GOT3 (cell line): ENCODE measurements around the gene LHX4.

Experiments used
- DNase-seq: peaks from one replicate; lab custom pipeline; 2025; ENCODE audit warnings: mixed read lengths; lab: John Stamatoyannopoulos, UW

The LHX4 gene

DNA sequence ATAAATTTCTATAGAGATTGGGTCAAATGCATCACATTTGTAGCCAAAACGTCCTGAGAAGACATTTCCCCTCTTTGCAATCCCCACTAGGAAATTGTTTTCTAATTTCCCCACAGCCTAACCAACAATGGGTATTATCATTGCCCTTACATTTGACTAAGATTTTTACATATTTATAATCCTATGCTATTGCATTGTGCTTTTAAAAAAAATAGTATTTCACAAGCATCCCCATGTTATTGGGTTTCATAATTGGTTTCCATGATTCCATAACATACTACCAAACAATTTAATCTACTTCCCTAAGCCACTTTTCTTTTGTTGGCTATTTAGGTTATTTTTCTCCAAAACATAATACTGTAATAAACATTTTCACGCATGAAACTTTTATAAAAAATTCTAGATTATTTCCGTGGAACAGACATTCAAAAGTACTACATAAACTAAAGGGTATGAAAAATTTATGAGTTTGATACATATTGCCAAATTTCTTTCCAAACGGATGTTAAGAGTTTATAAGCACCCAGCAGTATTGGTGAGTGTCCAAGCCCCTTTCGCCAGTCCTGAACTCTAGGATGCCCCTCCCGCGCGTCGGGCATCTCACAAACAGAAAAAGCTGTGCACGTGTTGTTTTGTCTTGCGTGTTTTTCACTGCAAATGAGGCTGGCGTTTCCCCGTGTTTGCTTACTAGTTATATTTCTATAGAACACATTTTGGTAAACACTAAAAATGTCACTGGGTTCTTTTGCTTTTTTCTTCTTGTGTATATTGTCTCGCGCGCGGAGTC is 2.0 kb upstream of the LHX4 start:
- no peak for DNase-seq

DNA sequence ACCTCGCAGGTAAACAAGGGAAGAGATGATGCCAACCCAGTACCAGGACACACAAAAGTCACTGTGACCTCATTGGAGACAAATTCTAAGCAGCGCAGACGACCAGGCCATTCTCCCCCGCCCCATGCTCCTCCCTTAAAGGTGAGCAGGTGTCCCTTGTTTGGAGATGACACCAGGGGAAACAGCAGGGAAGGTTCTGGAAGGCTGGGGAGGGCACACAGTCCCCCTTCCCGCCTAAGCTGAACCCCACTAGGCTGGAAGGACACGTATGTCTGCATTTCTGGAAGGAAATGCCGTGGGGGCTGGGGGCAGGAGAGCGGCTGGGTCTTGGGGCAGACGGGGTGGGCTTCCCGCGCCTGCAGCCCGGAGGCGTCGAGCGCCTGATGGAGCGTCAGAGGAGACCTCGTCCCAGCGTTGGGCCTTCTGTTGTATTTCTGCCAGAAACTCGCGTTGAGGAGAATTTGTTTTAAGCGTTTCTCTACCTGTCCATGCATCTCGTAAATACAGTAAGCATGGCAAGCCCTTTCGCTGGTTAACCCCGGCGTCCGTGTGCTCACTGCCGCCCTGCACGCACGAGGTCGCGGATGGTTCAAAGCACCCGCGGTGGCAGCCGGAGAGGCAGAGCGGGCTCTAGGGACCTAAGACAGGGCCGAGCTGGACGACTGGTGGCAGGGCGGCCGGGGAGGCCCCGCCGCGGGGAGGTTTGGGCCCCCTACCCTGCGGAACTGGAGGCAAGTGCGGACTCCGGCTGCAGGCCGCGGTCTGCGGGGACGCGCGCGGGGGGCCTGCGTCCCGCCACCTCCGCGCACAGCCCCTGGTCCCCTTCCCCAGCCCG is 1.2 kb upstream of the LHX4 start:
- DNase-seq: no peak

DNA sequence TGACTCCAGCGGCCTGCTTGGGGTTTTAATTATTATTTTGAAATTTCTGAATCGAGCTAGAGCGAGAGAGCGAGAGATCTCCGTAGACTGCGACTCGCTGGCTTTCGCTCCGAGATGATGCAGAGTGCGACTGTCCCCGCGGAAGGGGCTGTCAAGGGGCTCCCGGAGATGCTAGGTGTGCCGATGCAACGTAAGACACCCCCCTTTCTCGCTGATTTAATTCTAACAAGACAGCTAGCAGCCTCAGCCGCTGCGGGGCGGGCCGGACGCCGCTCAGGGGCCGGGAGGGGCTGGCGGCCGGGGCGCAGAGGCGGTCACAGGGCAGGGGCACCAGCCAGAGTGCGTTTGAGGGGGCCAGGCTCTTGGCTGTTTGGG is 339 bp downstream of the LHX4 start:
- no peak for DNase-seq

DNA sequence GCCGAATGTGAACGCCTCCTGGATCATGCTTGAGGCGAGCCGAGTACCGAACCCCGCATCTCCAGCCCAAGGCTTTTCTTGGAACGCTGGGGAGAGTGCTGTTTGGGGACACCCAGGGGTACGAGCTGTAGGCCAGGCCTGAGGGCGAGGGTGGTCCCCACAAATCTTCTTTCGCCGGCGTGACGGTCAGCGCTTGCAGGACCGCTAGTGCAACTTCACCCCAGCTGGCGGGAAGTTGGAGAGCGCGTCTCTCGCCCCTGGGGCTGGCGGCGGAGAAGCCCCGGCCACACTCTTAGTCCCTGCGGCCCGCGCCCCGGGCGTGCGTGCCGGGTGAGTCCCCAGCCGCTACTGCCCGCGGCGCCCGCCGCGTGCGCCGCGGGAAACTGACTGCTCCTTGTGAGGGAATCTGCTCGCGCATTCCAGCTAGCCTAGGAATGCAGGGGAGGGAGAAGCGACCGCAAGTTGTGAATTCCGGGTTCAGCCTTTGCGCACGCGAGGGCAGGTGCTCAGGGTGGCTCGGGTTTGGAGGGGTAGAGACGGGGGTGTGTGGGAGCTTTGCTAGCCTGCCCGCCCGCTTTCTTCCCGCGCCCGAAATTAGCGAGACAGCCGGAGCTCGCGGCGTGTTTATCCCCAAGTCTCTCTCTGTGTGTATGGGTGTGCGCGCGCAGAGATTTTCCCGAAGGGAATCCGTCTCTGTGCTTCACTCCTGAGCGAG is 884 bp downstream of the LHX4 start:
- no peak for DNase-seq

DNA sequence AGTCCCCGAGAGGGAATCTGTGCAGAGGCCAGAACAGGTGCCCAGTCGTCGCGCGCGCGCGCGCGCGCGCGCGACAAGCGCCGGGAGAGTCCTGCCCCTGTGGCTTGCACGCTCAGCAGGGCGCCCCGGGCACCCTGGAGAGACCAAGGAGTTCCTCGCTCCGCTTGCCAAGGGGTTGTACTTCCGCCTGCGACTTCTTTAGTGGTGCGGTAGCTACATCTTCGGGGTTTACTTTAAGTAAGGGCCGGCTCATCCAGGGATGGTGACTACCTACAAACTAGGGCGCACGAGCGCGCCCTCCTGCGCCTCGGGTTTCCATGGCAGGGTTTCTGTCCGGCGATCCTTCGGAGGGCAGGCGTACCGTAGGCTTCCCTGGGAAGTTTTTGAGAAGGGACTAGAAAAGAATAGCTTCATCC is 1.4 kb downstream of the LHX4 start:
- no peak for DNase-seq

DNA sequence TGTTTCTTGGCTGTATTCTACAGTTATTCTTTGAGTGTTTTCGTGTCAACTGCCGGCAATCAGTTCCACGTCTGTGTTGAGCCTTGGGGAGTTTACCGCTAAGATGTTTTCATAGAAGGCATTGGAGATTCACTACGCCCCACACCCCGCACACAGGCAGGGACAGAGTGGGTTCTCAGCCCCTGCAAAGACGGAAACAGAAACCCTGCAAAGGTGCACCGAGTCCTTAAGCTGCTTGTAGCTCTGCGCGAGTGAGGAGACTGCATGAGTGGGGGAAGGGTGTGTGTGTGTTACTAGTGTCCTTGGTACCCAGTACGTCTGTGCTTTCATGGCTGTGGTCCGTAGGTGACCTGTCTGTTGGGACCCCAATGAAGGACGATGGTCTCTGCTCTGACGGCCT is 1.9 kb downstream of the LHX4 start:
- DNase-seq: no peak

DNA sequence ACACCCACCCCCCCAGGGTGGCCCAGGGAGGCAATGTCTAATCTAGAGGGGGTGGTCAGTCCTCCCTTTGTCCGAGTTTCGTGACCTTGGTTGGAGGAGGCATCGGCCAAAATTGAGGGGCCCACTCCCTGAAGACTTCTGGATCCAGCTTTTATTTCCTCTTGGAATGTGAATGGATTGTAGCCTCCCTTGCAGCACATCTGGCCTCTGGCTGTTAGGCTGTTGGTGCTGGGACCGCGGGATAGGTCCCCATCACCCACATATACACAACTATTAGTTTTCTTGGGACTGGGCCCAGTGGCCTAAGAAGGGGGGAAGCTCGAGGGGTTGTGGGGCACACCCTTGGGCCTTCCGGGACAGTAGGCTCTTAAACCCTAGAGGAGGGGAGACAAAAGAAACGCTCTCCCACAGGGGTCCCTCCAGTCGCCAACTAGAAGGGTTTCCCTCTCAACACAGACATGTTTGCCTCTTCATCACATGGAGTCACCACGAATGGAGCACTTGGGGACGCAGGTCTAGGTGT is 2.5 kb downstream of the LHX4 start:
- no peak for DNase-seq

DNA sequence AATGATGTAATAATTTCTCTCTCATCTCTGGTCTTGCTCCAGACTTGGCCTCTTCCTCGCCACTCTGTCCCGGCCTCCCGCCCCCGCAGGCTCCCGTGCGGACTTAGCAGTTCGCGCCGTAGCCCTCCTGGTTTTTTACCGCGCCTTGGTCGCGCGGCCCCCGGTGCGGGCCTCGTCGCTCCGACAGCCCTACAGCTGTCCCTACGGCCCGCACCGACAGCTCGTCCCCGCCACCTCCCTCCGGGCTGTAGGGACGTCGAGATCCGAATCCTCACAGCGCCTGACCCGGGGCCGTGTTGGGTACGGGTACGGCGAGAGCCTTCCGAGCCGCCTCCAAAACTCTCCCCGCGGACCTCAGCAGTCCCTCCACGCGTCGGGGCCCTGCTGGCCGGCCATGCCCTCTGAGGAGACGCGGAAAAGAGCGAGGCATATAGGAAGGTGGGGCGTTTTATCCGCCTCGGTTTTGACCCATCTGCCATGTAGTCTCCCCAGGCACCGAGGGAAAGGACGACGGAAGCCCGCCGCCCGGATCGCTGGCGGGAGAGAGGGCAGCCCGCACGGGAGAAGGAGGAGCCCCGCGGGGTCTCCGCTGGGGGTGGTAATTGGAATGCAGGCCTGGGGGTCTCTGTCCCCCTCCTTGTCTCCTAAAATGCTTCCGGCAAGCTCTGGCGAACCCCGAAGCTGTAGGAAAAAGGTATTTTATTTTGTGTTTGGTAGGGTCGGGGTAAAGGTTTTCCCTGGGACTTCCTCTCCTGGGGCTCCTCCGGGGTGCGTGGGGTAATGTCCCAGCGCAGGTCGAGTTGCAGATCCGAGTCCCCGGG is 3.3 kb downstream of the LHX4 start:
- DNase-seq: no peak

DNA sequence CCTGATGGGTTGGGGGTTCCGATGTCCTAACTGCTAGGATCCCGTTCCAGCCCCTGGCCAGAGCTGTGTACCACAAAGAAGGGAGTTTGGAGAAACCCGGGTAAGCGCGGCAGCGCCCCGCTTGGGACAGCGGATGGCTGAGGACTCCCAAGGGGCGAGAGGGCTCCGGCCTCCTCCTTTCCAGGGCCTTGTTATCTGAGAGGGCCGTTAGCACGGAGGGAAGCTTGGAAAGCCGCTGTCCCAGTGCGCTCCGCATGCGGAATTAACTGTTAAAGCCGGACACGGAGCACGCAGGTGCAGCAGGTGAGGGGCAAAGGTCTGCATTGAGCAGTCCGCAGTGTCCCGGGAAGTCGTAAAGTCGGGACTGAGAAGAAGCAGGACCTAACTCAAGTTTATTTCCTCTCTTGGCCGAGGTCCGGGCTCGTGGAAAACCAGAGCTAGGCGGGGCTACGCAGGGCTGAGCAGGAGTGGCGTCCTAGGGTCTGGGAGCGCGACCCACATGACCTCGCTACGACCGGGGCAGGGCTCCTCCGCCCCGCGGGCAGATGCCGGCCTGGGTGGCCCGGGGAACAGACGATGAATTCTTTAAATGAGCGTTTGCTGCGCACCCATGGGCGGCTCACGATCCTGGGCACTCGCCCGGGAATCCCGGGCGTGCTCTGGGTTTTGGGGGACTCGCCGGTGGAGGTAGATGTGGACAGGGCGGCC is 4.5 kb downstream of the LHX4 start:
- no peak for DNase-seq

DNA sequence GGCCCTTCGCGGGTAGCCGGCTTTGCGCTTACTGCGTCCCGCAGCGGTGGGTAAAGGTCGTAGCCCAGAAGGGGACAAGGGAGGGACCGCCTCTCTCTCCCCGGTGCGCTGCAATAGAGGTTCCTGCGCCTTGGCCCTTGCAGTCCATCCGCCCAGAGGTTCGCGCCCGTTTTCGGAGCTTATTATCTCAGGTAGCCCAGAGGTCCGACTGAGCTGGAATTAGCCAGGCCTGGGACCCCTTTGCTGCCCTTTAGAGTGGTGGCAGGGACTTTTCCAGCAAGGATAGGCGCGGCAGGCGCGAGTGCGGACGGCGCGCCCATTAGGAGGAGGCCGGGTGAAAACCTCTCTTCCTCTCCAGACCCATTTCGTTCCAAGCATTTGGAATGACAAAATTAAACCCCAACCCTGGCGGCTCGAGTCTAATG is 5.0 kb downstream of the LHX4 start:
- DNase-seq: no peak

DNA sequence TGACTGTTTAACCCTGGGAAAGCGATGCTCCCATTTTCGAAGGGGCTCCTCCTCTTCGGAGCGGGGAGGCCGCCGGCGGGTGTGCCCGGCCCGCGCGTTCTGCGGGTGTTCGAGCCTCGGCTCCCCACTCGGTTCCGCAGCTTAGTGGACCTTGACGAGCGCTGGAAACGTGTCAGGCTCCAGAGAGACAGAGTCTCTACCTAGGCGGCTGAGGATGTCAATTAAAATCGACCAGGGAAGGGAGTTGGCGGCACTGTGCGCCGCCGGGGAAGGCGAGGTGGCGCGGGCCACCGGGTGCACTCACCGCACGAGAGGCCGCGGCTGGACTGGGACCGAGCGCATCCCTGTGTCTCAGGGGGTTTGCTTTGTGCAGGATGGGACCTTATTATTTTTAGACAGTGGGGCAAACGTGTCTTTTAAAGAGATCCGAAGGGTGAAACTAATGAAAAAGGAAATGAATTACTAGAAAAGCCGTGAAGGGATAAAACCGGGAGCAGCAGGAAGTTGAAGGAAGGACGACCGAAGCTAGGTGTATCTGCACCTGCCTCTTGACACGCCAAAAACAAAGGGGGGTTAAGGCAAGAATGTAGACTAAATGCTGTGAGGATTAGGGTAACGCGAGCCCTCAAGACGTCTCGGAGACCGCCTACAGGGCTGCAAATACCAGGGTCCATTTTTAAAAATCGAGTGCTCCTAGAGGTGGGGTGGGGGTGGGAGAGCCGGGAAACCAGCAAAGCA is 5.6 kb downstream of the LHX4 start:
- DNase-seq: no peak

DNA sequence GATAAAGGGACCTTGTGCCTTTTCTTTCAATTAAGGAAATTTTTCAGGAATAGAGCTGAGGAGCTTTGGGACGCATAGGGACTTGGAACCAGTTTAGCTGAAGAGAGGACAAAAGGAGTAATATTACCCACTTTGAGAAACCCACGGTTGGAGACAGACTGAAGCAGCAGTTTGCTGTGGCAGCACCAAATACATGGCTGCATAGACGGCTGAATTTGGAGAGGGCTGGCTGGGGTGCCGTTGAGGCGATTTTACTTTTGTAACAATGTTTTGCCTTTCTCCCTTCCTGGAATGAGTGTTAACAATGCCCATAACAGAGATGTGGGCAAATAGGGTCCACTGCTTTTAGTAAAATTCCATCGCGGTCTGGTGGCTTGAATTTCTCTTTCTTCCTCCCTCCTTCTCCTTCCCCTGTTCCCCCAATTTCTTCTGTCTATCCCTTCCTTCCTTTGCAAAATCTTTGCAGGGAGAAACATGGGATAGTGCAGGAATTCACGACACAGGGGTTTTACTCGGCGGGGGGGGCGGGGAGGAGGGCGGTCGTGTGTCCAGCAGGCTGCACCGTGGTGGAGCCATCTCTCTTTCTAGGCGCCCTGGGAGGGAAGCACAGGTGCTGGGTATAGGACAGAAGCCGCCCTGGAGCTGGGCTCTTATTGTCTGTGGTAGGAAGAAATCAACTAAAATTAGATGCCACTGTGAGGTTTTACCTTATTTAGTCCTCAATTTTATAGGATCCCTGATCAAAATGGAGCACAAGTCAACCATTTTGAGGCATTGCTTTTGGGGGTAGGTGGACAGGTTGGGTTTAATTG is 6.8 kb downstream of the LHX4 start:
- DNase-seq: no peak

DNA sequence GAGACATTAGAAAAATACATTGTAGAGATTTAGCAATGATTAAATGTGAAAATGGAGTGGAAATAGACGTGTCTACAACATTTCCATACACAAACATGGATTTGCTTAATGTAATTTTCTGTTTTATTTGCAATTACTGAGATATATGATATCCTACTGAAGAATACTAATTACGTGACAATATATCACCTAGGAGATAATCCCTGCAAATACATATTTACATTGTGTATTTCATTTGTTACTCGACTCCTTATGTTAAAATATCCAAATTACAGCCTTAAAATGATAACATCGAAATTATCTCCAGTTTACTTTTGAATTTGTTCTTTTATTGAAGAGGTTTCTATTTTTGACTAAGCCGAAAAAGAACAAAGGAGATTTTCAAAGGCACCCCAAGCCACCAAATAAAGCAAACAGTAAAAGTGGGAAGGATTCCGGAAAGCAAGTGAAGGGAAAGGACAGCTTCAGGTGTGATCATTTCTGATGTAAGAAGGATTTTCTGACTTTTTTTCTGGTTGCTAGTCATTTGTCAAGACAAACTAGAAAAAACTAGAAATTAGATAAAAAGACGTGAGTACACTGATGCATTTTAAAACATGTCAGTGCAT is 7.9 kb downstream of the LHX4 start:
- DNase-seq: no peak

DNA sequence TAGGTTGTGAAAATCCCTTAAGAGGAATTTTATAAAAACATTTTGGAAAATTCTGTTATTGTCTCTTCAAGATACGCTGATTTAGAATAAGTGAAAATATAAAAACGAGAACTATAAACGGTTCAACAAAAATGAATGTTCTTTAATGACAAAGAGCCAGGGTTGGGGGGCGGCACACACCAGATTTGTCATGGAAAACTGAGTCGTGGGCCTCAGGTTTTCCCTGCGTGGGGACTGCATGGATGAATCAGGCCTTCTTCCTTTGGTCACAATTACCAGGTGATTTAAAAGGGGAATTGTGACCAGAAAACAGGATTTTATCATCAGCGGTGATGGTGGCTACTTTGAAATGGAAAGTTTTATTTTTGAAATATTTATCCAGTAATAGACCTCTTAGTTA is 8.6 kb downstream of the LHX4 start:
- no peak for DNase-seq

DNA sequence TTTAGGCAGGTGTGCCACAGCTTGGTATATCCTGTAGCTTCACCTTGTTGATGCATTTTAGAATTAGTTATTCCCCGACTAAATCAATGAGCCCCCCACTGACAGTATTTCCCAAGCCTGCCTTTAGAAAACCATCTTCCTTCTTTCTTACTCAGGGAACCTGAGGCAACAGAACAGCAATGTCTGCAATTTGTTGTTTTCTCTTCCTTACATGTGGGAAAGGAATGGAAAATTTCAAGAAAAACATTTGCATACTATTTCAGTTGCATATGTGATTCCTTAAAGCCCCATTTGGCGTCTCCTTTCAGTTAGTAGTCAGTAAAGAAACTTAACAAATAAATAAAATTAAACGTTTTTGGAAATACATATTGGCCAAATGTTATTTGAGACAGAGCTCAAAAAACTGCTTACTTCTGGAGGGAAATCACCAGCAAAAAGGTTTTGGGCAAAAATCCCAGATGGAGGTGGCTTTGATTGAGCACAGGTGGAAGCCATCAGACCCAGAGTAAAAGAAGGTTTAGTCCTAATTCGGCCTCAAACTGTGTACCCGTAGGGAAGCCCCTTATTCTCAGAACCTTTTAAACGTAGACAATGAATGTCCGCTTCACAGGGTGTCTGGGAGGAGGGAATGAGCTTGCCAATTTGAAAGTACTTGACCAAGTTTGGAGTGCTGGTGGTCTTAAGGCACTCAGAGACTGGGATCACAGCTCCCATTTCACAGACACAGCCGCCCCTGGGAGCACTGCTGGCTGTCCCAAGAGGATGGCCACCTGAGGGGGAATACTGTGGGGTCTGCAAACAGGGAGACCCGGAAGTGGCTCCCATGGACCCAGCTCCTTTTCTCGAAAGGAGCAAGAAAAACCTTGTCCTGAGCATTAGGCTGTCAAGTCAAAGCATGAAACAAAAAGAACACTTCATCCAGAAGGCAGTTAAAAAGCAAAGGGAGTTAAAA is 9.4 kb downstream of the LHX4 start:
- DNase-seq: no peak

DNA sequence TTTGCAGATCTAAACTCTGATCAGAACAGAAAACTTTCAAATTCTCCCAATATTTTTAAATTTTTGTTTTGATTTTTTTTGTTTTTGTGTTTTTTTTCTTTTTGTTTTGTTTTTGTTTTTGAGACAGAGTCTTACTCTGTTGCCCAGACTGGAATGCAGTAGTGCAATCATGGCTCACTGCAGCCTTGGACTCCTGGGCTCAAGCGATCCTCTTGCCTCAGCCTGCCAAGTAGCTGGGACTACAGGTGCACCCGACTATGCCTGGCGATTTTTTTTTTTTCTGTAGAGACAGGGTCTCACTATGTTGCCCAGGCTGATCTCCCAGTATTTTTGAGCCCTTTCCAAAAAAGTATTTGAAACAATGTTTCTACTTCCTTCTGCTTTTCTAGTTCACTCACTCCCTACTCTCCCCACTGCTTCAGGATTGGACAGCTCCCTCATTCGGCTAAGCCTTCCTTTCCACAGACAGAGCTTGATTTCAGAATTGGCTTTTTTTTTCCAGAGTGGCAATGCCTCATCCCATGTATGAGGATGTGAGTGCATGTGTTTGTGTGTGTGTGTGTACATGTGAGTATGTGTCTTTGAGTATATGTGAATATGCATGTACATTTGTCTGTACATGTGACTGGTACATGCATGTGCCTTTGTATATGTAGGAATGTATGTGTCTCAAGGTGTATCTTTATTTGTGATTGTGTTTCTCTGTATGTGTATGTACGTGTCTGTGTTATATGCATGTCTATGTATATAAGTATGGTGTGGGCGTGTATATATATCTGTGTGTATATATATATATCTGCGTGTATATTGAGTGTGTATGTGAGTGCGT is 11.9 kb downstream of the LHX4 start:
- no peak for DNase-seq
